ENCODE results near the gene NPBWR2. TPM values are rescaled to one million over a fixed set of nuclear protein-coding genes. Genes with fewer than 3 reads are reported as not detected.

NPBWR2 gene
- polyA plus RNA-seq, 1 donor (not counting 4 experiments of a cell fraction or from before 2014, with no cell fraction given) = not detected

GRCh38 chr20:64076061-64076997 lies 31.0 kb downstream of the NPBWR2 start:
- Histone ChIP-seq H3K79me2 (ENCODE audit: control insufficient read depth, insufficient read depth, low read length) (peaks cover 2% of the 10 kb centered on the region), H3K36me3 (ENCODE audit: control insufficient read depth in 2 of 2, extremely low read depth in 1 of 2, insufficient read depth in 2 of 2, low read length in 2 of 2) (peaks cover 0 to 10% of the 10 kb centered on the region in 2 experiments), H3K27ac (ENCODE audit: control insufficient read depth, insufficient read depth, low read length) (no peak overlapping the region), H3K9me3 (ENCODE audit: control insufficient read depth, low read depth, low read length) (no peaks in the 10 kb centered on the region), H3K9ac (ENCODE audit: control insufficient read depth, extremely low read depth, insufficient read depth, low read length) (no peak overlapping the region), H3K4me1 (ENCODE audit: control insufficient read depth, extremely low read depth, insufficient read depth, low read length) (peaks cover 13% of the 10 kb centered on the region), H2AFZ (ENCODE audit: control insufficient read depth, low read length) (no peak overlapping the region), H3K27me3 (ENCODE audit: control insufficient read depth, extremely low read depth, insufficient read depth, low read length) (no peaks in the 10 kb centered on the region), H4K20me1 (ENCODE audit: control insufficient read depth, extremely low read depth, insufficient read depth, low read length) (no peaks in the 10 kb centered on the region), H3K4me2 (ENCODE audit: control insufficient read depth, extremely low read depth, insufficient read depth, low read depth, low read length) (no peak overlapping the region), H3K9me1 (ENCODE audit: control insufficient read depth, extremely low read depth, insufficient read depth, low read length) (no peaks in the 10 kb centered on the region), H3K4me3 (ENCODE audit: control insufficient read depth in 2 of 3, extremely low read depth in 1 of 3, insufficient read depth in 2 of 3, low read depth in 1 of 3, low read length in 3 of 3) (no peak overlapping the region)
- dilution Hi-C loops (cut with MboI; ENCODE audit: extremely low pct_ligation_motif_present, low sequenced_read_pairs) = no loop called here
- no peak for TF ChIP-seq CTCF (optimal IDR thresholded peaks at IDR 0.05 in 1 of 3, IDR thresholded peaks at IDR 0.05 in 1 of 3, conservative IDR thresholded peaks at IDR 0.05 in 1 of 3; ENCODE audit: extremely low read depth in 1 of 3, insufficient read depth in 2 of 3, low read length in 3 of 3)
- no peak for DNase-seq (ENCODE audit: low read depth, low spot score)
- FAIRE-seq = no peak

GRCh38 chr20:64075556-64075955 lies 31.8 kb downstream of the NPBWR2 start:
- Histone ChIP-seq H3K4me1 (ENCODE audit: control insufficient read depth, extremely low read depth, insufficient read depth, low read length) (peaks cover 13% of the 10 kb centered on the region), H3K4me2 (ENCODE audit: control insufficient read depth, extremely low read depth, insufficient read depth, low read depth, low read length) (no peak overlapping the region), H4K20me1 (ENCODE audit: control insufficient read depth, extremely low read depth, insufficient read depth, low read length) (no peaks in the 10 kb centered on the region), H2AFZ (ENCODE audit: control insufficient read depth, low read length) (no peak overlapping the region), H3K79me2 (ENCODE audit: control insufficient read depth, insufficient read depth, low read length) (peaks cover 2% of the 10 kb centered on the region), H3K4me3 (ENCODE audit: control insufficient read depth in 2 of 3, extremely low read depth in 1 of 3, insufficient read depth in 2 of 3, low read depth in 1 of 3, low read length in 3 of 3) (no peak overlapping the region), H3K9me3 (ENCODE audit: control insufficient read depth, low read depth, low read length) (no peaks in the 10 kb centered on the region), H3K36me3 (ENCODE audit: control insufficient read depth in 2 of 2, extremely low read depth in 1 of 2, insufficient read depth in 2 of 2, low read length in 2 of 2) (peaks cover 0 to 10% of the 10 kb centered on the region in 2 experiments), H3K9ac (ENCODE audit: control insufficient read depth, extremely low read depth, insufficient read depth, low read length) (no peak overlapping the region), H3K27ac (ENCODE audit: control insufficient read depth, insufficient read depth, low read length) (no peak overlapping the region), H3K9me1 (ENCODE audit: control insufficient read depth, extremely low read depth, insufficient read depth, low read length) (no peaks in the 10 kb centered on the region), H3K27me3 (ENCODE audit: control insufficient read depth, extremely low read depth, insufficient read depth, low read length) (no peaks in the 10 kb centered on the region)
- DNase-seq (ENCODE audit: low read depth, low spot score) (no peak), FAIRE-seq (no peak)
- TF ChIP-seq EZH2 (IDR thresholded peaks at IDR 0.05; ENCODE audit: low read length) (no peak), CTCF (optimal IDR thresholded peaks at IDR 0.05 in 1 of 3, IDR thresholded peaks at IDR 0.05 in 1 of 3, conservative IDR thresholded peaks at IDR 0.05 in 1 of 3; ENCODE audit: extremely low read depth in 1 of 3, insufficient read depth in 2 of 3, low read length in 3 of 3) (no peak)
- dilution Hi-C loops (cut with MboI; ENCODE audit: extremely low pct_ligation_motif_present, low sequenced_read_pairs) = no loop called here

Data from keratinocyte (primary cell).